IMR-90 (cell line): ENCODE results near the gene GGNBP2. TPM values are rescaled to one million over a fixed set of nuclear protein-coding genes. Genes with fewer than 3 reads are reported as not detected.

Experiments
- ATAC-seq: fragments of 200-7000 bp; cut with Tn5 transposase; 2 replicates; pipeline ENCODE4 v1.9.1; 2020; ENCODE audit warnings: low read depth, mild to moderate bottlenecking, moderate library complexity
- BruUV-seq: library from RNA; stranded (reverse); fragments of 400-500 nt; replicated peaks from 2 replicates; lab custom pipeline; 2021; lab: Mats Ljungman, UMichigan
- CTCF ChIA-PET: fragments of 300-600 bp; formaldehyde crosslinking; extraction: SDS; loops from one replicate; lab custom pipeline; 2021; ENCODE audit warnings: antibody characterized with exemption; lab: Yijun Ruan, JAX
- POLR2A ChIA-PET: fragments of 300-600 bp; sonication (Branson Sonifier 250); formaldehyde crosslinking; loops from one replicate; lab custom pipeline; 2022; ENCODE audit warnings: antibody characterized with exemption; ENCODE audit not compliant: unreplicated experiment; lab: Charles Lee
- DNase-seq: peaks from one replicate; pipeline ENCODE4 v3.0.0; 2013
- H2AFZ ChIP-seq: replicated peaks from 2 replicates; pipeline ENCODE3; 2013; ENCODE audit warnings: low read length, mild to moderate bottlenecking; ENCODE audit not compliant: poor library complexity
- H2AK5ac ChIP-seq: 2 replicates; pipeline ENCODE4 v1.6.1; 2013; ENCODE audit warnings: low read depth, low read length, inconsistent platforms
- H2AK9ac ChIP-seq: replicated peaks from 2 replicates; pipeline ENCODE3; 2013; ENCODE audit warnings: mild to moderate bottlenecking, low read depth, low read length, moderate library complexity; ENCODE audit not compliant: poor library complexity
- H2BK120ac ChIP-seq: 2 replicates; pipeline ENCODE4 v1.6.1; 2013; ENCODE audit warnings: low read depth, low read length, inconsistent platforms
- H2BK15ac ChIP-seq: 3 replicates; pipeline ENCODE4 v1.6.1; 2013; ENCODE audit warnings: low read depth, low read length, inconsistent platforms
- H2BK20ac ChIP-seq: 2 replicates; pipeline ENCODE4 v1.6.1; 2013; ENCODE audit warnings: low read depth, mild to moderate bottlenecking, inconsistent platforms, low read length, moderate library complexity
- H2BK5ac ChIP-seq: 2 replicates; pipeline ENCODE4 v1.6.1; 2013; ENCODE audit warnings: mild to moderate bottlenecking, low read depth, low read length, inconsistent platforms; ENCODE audit not compliant: poor library complexity, severe bottlenecking
- H3K14ac ChIP-seq: replicated peaks from 2 replicates; pipeline ENCODE4 v1.6.1; 2013; ENCODE audit warnings: low read depth, low read length, inconsistent platforms
- H3K18ac ChIP-seq: 2 replicates; pipeline ENCODE4 v1.6.1; 2013; ENCODE audit warnings: low read depth, low read length, control low read depth
- H3K23ac ChIP-seq: 2 replicates; pipeline ENCODE4 v1.6.1; 2013; ENCODE audit warnings: low read depth, low read length, inconsistent platforms
- H3K27ac ChIP-seq: 2 replicates; pipeline ENCODE4 v1.5.1; 2013; ENCODE audit warnings: mild to moderate bottlenecking, control low read depth, low read length; ENCODE audit not compliant: insufficient read depth
- H3K27me3 ChIP-seq: 2 replicates; pipeline ENCODE4 v1.6.1; 2013; ENCODE audit warnings: low read length; ENCODE audit not compliant: control insufficient read depth, insufficient read depth
- H3K36me3 ChIP-seq: 2 replicates; pipeline ENCODE4 v1.6.1; 2013; ENCODE audit warnings: low read length, mixed read lengths; ENCODE audit not compliant: control insufficient read depth, insufficient read depth
- H3K4ac ChIP-seq: 2 replicates; pipeline ENCODE4 v1.6.1; 2013; ENCODE audit warnings: low read depth, low read length, inconsistent platforms
- H3K4me1 ChIP-seq: 2 replicates; pipeline ENCODE4 v1.6.1; 2013; ENCODE audit warnings: low read length, mixed read lengths; ENCODE audit not compliant: control insufficient read depth, insufficient read depth
- H3K4me2 ChIP-seq: 2 replicates; pipeline ENCODE4 v1.6.1; 2013; ENCODE audit warnings: low read depth, mild to moderate bottlenecking, control low read depth, low read length, moderate library complexity
- H3K4me3 ChIP-seq: 2 replicates; pipeline ENCODE4 v1.5.1; 2013; ENCODE audit warnings: low read depth, mild to moderate bottlenecking, control low read depth, low read length, moderate library complexity; ENCODE audit not compliant: insufficient read depth
- H3K56ac ChIP-seq: 2 replicates; pipeline ENCODE4 v1.6.1; 2013; ENCODE audit warnings: low read length, inconsistent platforms; ENCODE audit not compliant: insufficient read depth; ENCODE audit errors: extremely low read depth
- H3K79me1 ChIP-seq, 2 experiments: 2 replicates each; pipeline ENCODE4 v1.6.1; 2013; ENCODE audit warnings: low read length in 2 of 2, inconsistent platforms in 1 of 2, low read depth in 1 of 2
- H3K9ac ChIP-seq: 2 replicates; pipeline ENCODE4 v1.6.1; 2013; ENCODE audit warnings: low read depth, low read length, control low read depth
- H3K9me1 ChIP-seq: 2 replicates; pipeline ENCODE4 v1.6.1; 2013; ENCODE audit warnings: low read length, inconsistent platforms; ENCODE audit not compliant: insufficient read depth
- H3K9me3 ChIP-seq: 2 replicates; pipeline ENCODE4 v1.6.1; 2013; ENCODE audit warnings: low read length; ENCODE audit not compliant: control insufficient read depth, insufficient read depth
- H4K20me1 ChIP-seq: 2 replicates; pipeline ENCODE4 v1.6.1; 2013; ENCODE audit warnings: low read length, inconsistent platforms; ENCODE audit not compliant: insufficient read depth
- H4K5ac ChIP-seq: 2 replicates; pipeline ENCODE4 v1.6.1; 2013; ENCODE audit warnings: mild to moderate bottlenecking, low read depth, low read length, control low read depth
- H4K8ac ChIP-seq, 2 experiments: 2 replicates each; pipeline ENCODE4 v1.6.1; 2013; ENCODE audit warnings: low read depth in 2 of 2, low read length in 2 of 2, control low read depth in 1 of 2, inconsistent platforms in 1 of 2
- H4K91ac ChIP-seq: 2 replicates; pipeline ENCODE4 v1.6.1; 2013; ENCODE audit warnings: low read depth, low read length, inconsistent platforms; ENCODE audit not compliant: insufficient read depth
- BHLHE40 ChIP-seq: fragments of 150-350 bp; IDR thresholded peaks from 2 replicates; pipeline ENCODE4 v1.6.1; 2016; ENCODE audit warnings: mild to moderate bottlenecking, low read depth, low read length
- CEBPB ChIP-seq: IDR thresholded peaks from 2 replicates; pipeline ENCODE4 v1.6.1; 2012; ENCODE audit warnings: low read depth, low read length, improper control_type of control experiment
- CHD1 ChIP-seq: IDR thresholded peaks from 2 replicates; pipeline ENCODE4 v1.6.1; 2012; ENCODE audit warnings: low read depth, low read length, improper control_type of control experiment
- CTCF ChIP-seq: conservative IDR thresholded peaks from 2 replicates; pipeline ENCODE4 v1.5.1; 2012; ENCODE audit warnings: mild to moderate bottlenecking, low read depth, low read length, improper control_type of control experiment
- FOS ChIP-seq: fragments of 150-350 bp; IDR thresholded peaks from 2 replicates; pipeline ENCODE4 v1.6.1; 2016; ENCODE audit warnings: low read depth, low read length
- MAFK ChIP-seq: IDR thresholded peaks from 2 replicates; pipeline ENCODE4 v1.6.1; 2012; ENCODE audit warnings: low read depth, low read length, improper control_type of control experiment
- MAZ ChIP-seq: IDR thresholded peaks from 2 replicates; pipeline ENCODE4 v1.6.1; 2012; ENCODE audit warnings: low read depth, mild to moderate bottlenecking, low read length, improper control_type of control experiment, moderate library complexity, borderline replicate concordance
- MXI1 ChIP-seq: IDR thresholded peaks from 2 replicates; pipeline ENCODE4 v1.6.1; 2012; ENCODE audit warnings: low read depth, mild to moderate bottlenecking, low read length, moderate library complexity, borderline replicate concordance
- NFE2L2 ChIP-seq: fragments of 150-350 bp; IDR thresholded peaks from 2 replicates; pipeline ENCODE4 v1.6.1; 2016; ENCODE audit warnings: low read depth, mild to moderate bottlenecking, low read length
- POLR2A ChIP-seq: IDR thresholded peaks from 2 replicates; pipeline ENCODE4 v1.6.1; 2012; ENCODE audit warnings: mild to moderate bottlenecking, low read depth, low read length
- RAD21 ChIP-seq: IDR thresholded peaks from 2 replicates; pipeline ENCODE4 v1.6.1; 2012; ENCODE audit warnings: low read length, improper control_type of control experiment
- RCOR1 ChIP-seq: IDR thresholded peaks from 2 replicates; pipeline ENCODE4 v1.6.1; 2012; ENCODE audit warnings: mild to moderate bottlenecking, low read length, improper control_type of control experiment; ENCODE audit not compliant: insufficient replicate concordance
- RFX5 ChIP-seq: IDR thresholded peaks from 2 replicates; pipeline ENCODE4 v1.8.0; 2012; ENCODE audit warnings: low read depth, mild to moderate bottlenecking, low read length, moderate library complexity
- SMC3 ChIP-seq: fragments of 150-350 bp; IDR thresholded peaks from 2 replicates; pipeline ENCODE4 v1.6.1; 2016; ENCODE audit warnings: low read depth, mild to moderate bottlenecking, antibody characterized with exemption, low read length, moderate library complexity
- WGBS, 2 experiments: methylation state at CpG; one replicate each; pipeline versions ENCODE4 v1.1.5 to v1.1.7; 2013; ENCODE audit warnings: missing lambda C conversion rate in 2 of 2; ENCODE audit not compliant: insufficient read length in 1 of 2; ENCODE audit errors: extremely low coverage in 2 of 2; 5-methylcytosine and 5-hydroxymethylcytosine counted together
- dilution Hi-C: fragments of 300-500 bp; cut with HindIII; formaldehyde crosslinking; loops from one replicate; pipeline ENCODE4 v1.14.3; 2018; ENCODE audit warnings: low sequenced_read_pairs; ENCODE audit not compliant: unreplicated experiment
- in situ Hi-C: fragments of 300-500 bp; cut with MboI; formaldehyde crosslinking; loops from 3 replicates; pipeline ENCODE4 v1.14.3; 2019; ENCODE audit warnings: low sequenced_read_pairs, inconsistent platforms, mixed read lengths
- intact Hi-C: fragments of 100-400 bp; cut with micrococcal nuclease; formaldehyde crosslinking; loops from 2 replicates; pipeline ENCODE4 v1.10.0; 2022
- polyA plus RNA-seq, 3 experiments: library from polyadenylated mRNA; depleted of rRNA; stranded (reverse); fragments of >200 nt; gene quantifications; 2 replicates each; pipeline ENCODE4 v1.2.3, GENCODE V29; 2012; ENCODE audit warnings: low replicate concordance in 1 of 3
- total RNA-seq: library from RNA; depleted of rRNA; stranded (reverse); fragments of >200 nt; gene quantifications from 2 replicates; pipeline ENCODE4 v1.2.3, GENCODE V29; 2012
- TF ChIP-seq, protein P1 (sequence below): fragments of 150-350 bp; IDR thresholded peaks from 2 replicates; pipeline ENCODE4 v1.6.1; 2016; ENCODE audit warnings: low read depth, mild to moderate bottlenecking, low read length, moderate library complexity, borderline replicate concordance

The GGNBP2 gene
- total and polyA plus RNA-seq, 2 of the 4 experiments (the other 2 are of a cell fraction) = 40.7 to 56.2 TPM

- Histone ChIP-seq H3K9ac (no peak overlapping the region), H2AK9ac (peak overlapping the region; percentile 1), H3K4me2 (no peak overlapping the region; the same call in 1 of the 2 replicates), H2BK5ac (no peak overlapping the region), H3K9me1 (peaks cover 15% of the 10 kb centered on the region; the same call in 1 of the 2 replicates), H2AFZ (peak overlapping the region; percentile 72), H2BK120ac (no peak overlapping the region), H3K79me1 (peaks cover 11 to 19% of the 10 kb centered on the region in 2 experiments), H3K56ac (no peak overlapping the region), H4K20me1 (peaks cover 23% of the 10 kb centered on the region), H3K27ac (no peak overlapping the region), H3K4me3 (no peak overlapping the region), H3K36me3 (peaks cover 1% of the 10 kb centered on the region; the same call in 1 of the 2 replicates), H3K4me1 (no peaks in the 10 kb centered on the region), H3K4ac (no peak overlapping the region), H3K27me3 (no peaks in the 10 kb centered on the region), H2BK20ac (no peak overlapping the region), H2BK15ac (no peak overlapping the region), H3K9me3 (no peaks in the 10 kb centered on the region), H4K91ac (no peak overlapping the region), H3K18ac (no peak overlapping the region), H3K14ac (no peak overlapping the region), H4K5ac (no peak overlapping the region), H3K23ac (no peak overlapping the region), H2AK5ac (no peak overlapping the region), H4K8ac (no peak overlapping the region)
- dilution Hi-C loops (no loop called here), in situ Hi-C loops (loop anchor here (10.0 kb wide), 1 partner anchor 766 kb away; the partner anchor contains the start of gene C17orf78), intact Hi-C loops (no loop called here)
- ATAC-seq = peak; percentile 87
- ChIA-PET POLR2A (no interaction called here), CTCF (no interaction called here)
- no TSS peak for BruUV-seq
- no CpG with 5 or more reads among the region's 24 CpGs for WGBS, 2 experiments
- peak; percentile 66 for DNase-seq
- TF ChIP-seq NFE2L2 (no peak), CHD1 (no peak), POLR2A (no peak), FOS (no peak), MAZ (no peak), RCOR1 (no peak), SMC3 (peak; percentile 37), RFX5 (no peak), MAFK (no peak), MXI1 (no peak), CTCF (peak; percentile 65), CEBPB (no peak), RAD21 (peak; percentile 68), BHLHE40 (0 out of 2 replicates have a peak, but pooled peaks have one; percentile 2)
- TF ChIP-seq, protein P1, sequence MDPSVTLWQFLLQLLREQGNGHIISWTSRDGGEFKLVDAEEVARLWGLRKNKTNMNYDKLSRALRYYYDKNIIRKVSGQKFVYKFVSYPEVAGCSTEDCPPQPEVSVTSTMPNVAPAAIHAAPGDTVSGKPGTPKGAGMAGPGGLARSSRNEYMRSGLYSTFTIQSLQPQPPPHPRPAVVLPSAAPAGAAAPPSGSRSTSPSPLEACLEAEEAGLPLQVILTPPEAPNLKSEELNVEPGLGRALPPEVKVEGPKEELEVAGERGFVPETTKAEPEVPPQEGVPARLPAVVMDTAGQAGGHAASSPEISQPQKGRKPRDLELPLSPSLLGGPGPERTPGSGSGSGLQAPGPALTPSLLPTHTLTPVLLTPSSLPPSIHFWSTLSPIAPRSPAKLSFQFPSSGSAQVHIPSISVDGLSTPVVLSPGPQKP = no peak
Observed at GRCh38 chr17:36608794-36609497, 64.2 kb downstream of the GGNBP2 start.
